Esophagus muscularis mucosa (tissue), 4 donors: ENCODE measurements around the gene TICAM2.

ENCODE experiments used
- EP300 ChIP-seq: sonication (generic); formaldehyde crosslinking; IDR thresholded peaks from one replicate; pipeline ENCODE4 v1.6.1; 2017; ENCODE audit warnings: antibody characterized with exemption
- POLR2A ChIP-seq: fragments of 450-650 bp; IDR thresholded peaks from one replicate; pipeline ENCODE4 v1.6.1; 2017; ENCODE audit warnings: antibody characterized with exemption, moderate library complexity, mild to moderate bottlenecking, low read depth
- POLR2AphosphoS5 ChIP-seq, 2 donors: sonication (generic); formaldehyde crosslinking; IDR thresholded peaks; one replicate each; pipeline ENCODE4 v1.6.1; 2017; ENCODE audit warnings: antibody characterized with exemption in 2 of 2
- TF ChIP-seq, protein P1 (sequence below), 3 experiments: fragments of 200-600 bp in 2 of 3; fragments of 450-650 bp in 1 of 3; sonication (generic) in 2 of 3; IDR thresholded peaks; one replicate each; pipeline ENCODE4 v1.5.1; 2017 to 2019; ENCODE audit warnings: antibody characterized with exemption in 3 of 3, mild to moderate bottlenecking in 2 of 3, moderate library complexity in 1 of 3

DNA sequence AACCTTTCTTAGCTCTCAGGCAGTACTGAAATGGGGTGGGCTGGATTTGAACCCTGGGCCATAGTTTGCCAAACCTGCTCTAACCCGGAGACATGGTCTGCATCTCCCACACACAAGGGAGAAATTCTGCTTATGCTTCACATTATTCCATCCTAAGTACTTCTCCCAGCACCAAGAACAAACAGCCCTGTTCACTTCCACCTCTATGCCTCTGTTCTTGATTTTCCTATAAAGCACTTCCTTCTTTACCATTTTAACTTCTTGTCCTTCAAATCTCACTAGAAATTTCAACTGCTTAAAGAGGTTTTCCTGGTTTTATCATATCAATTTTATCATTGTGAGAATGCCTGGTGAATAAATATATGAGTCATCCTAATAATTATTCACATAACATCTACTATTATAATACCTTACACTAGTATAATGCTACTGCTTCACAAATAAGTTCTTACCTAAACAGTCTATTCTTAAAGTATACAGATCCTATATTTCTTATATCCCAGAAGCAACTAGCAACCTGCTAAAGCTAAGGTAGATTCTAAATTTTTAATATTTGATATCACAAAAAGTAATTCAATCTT, 70.4 kb downstream of the TICAM2 start:
- TF ChIP-seq, protein P1, sequence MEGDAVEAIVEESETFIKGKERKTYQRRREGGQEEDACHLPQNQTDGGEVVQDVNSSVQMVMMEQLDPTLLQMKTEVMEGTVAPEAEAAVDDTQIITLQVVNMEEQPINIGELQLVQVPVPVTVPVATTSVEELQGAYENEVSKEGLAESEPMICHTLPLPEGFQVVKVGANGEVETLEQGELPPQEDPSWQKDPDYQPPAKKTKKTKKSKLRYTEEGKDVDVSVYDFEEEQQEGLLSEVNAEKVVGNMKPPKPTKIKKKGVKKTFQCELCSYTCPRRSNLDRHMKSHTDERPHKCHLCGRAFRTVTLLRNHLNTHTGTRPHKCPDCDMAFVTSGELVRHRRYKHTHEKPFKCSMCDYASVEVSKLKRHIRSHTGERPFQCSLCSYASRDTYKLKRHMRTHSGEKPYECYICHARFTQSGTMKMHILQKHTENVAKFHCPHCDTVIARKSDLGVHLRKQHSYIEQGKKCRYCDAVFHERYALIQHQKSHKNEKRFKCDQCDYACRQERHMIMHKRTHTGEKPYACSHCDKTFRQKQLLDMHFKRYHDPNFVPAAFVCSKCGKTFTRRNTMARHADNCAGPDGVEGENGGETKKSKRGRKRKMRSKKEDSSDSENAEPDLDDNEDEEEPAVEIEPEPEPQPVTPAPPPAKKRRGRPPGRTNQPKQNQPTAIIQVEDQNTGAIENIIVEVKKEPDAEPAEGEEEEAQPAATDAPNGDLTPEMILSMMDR (IDR thresholded peaks at IDR 0.05), result no peak
- TF ChIP-seq POLR2A (no peak), POLR2AphosphoS5 (IDR thresholded peaks at IDR 0.05) (no peak), EP300 (no peak)
